Inflammatory macrophage treated with lipopolysaccharide for 1 hour (primary cell): ENCODE results near the gene C22orf15.
A peak's percentile ranks its signal among the peaks of the same experiment; 100 is the strongest.

Experiments used
- DNase-seq, 2 donors: peaks; one replicate each; pipeline ENCODE4 v3.0.0-alpha.2; 2020 to 2022

C22orf15 gene

DNA sequence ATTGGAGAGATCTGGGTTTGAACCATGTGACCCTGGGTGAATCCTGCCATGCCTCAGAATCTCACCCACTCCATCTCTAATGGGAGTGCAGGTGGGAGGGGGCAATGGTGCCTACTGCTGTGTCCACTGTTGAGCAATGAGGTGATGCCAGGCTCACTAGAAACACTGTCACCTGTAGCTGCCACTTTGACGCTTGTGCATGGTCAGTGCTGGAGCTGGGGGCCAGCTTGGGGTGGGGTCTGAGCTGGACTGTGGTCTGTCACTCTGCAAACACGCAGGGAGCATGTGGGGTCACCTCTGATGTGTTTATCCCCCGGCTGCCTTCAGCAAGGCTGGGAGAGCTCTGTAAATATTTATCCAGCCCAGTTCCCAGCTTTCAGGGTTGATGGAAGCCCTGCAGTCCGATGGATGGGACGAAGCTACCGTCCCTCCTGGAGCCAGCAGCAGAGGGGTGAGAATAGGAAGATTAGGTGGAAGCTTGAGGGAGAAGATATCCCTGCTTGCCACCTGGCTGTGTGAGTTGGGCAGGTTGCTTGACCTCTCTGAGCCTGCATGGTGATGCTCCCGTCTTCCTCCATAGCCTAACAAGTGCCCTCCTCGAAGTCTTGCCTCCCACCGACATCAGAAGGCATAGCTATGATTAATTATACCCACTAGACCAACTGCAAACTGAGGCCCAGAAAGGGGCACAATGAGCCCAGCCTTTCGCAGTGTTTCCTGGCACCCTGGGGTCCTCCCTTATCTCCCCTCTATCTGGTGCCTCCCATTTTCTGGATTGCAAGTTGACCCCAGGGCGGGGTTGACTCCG, 11.5 kb downstream of the C22orf15 start:
- DNase-seq, result no peak

DNA sequence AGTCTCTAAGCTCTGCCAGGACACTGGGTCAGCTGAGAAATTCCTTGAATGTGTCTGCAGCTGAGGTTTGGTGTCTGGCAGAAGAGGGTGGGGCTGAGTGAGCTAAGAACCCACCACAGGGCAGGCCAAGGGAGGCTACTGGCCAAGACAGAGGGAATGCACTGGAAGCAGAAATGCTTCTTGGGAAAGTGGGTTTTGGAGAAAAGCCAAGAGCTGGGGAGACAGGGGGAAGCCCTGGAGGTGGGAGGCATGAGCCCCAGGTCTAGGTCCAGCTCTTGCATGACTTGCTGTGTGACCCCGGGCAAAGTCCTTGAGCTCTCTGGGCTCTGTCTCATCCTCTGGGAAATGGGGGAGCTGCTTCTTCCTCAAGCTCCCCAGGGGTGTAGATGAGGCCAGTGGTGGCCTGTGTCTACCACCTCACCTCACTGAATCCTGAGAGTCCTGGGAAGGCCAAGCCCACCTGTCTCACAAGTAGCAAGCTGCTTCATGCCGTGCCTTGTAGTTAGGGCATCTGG, 12.2 kb downstream of the C22orf15 start:
- DNase-seq, result no peak

DNA sequence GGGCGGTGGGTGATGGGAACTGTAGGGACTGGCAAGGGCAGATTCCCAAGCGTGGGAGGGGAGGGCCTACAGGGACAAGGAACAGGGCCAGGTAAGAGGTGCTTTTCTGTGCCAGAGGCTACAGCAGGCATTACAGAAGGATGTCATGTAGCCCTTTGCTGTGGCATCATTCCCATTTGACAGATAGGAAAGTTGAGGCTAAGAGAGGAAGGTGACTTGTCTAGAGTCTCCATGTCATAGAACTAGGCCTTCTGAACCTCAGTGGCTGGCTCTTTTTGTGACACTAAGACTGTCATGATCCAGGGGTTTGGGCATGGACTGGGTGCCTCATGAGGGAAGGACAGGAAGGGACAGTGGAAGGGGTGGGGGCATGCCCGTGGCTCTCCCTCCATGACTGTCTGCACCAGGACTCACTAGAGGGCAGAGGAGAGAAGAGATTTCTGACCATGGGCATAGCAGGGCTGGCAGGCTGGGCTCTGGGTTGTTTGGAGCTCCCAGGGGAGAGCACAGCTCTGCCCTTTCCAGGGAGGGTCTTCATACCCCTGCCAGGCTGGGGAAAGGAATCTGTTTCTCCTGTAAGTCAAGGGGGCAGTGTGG, 13.1 kb downstream of the C22orf15 start:
- no peak for DNase-seq

DNA sequence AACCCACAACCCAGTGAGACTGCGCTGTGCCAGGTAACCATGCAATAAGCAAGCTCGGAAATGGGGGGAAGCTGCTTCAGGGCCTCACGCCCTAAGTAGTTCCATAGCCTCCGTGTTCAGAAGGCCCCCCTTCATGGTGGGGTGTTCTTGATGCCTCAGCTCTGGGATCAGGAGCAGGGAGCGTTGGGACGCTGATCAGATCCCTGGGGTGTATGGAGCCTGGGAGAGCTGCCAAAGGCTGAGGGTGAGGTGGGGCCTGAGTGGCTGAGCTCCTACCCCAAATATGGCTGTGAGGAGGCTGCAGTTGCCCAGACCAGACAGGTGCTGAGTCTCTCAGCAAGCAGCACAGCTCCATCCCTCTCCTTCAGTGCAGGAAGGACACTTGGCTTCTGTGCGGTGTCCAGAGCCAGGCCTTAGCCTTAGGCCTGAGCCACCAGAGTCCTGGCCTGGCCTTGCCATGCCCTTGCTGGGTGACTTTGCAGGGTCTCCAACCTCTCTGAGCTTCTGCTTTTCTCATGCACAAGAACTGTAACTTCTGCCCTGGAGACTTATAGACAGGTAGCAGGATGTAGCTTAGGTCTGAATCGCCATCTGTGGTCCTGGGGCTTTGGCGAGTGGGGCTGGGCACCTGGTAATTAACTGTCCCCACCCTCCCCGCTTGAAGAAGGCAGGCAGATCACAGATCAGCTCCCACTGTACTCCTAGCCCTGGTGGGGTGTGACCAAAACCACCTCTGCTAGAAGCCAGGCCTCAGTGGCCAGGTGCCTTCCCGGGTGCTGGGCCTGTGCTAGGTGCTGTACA, 15.2 kb downstream of the C22orf15 start:
- DNase-seq, result no peak

DNA sequence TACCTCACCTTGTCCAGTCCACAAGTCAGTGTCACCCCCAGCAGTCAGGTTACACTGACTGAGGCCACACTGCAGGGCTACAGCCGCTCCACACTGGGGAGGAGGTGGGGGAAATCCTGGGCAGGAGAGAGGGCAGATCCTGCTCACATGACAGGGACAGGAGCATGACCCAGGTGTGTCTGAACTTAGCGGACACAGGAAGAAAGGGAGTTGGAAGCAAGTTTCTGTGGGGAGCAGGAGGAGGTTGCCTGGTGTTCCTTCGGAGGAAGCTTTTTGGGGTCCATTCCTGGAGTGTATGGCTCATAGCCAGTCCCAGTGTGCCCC, 15.7 kb downstream of the C22orf15 start:
- no peak for DNase-seq

DNA sequence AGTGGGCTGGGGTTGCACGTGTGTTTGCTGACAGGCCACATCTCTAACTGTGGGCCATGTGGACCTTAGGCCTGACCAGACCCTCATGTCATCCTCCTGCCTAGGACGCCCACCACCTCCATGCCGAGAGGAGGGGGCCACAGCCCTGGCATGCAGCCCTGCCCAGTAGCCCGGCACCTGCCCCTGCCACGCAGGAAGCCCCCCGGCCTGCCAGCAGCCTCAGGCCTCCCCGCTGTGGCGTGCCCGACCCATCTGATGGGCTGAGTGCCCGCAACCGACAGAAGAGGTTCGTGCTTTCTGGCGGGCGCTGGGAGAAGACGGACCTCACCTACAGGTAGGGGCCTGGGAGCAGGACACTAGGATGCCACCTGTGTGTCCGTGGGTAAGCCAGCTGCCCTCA, 16.3 kb downstream of the C22orf15 start:
- no peak for DNase-seq

DNA sequence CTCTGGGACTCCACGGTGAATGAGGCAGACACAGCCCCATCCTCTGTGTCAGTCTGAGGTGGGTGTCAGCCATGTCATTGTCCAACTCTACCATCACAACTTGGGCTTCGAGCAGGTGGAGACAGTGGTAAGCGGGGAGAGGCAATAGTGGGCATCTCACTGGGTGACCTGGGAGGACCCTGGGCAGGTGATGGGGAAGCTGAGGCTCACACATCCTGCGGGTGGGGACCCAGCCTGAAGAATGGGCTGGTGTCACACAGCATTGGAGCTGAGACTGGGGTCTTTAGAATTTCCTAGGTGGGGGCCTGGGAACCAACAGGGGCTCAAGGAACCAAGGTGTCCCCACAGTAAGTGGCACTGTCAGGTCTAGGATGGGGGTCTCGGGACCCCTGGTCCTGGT, 16.9 kb downstream of the C22orf15 start:
- no peak for DNase-seq

DNA sequence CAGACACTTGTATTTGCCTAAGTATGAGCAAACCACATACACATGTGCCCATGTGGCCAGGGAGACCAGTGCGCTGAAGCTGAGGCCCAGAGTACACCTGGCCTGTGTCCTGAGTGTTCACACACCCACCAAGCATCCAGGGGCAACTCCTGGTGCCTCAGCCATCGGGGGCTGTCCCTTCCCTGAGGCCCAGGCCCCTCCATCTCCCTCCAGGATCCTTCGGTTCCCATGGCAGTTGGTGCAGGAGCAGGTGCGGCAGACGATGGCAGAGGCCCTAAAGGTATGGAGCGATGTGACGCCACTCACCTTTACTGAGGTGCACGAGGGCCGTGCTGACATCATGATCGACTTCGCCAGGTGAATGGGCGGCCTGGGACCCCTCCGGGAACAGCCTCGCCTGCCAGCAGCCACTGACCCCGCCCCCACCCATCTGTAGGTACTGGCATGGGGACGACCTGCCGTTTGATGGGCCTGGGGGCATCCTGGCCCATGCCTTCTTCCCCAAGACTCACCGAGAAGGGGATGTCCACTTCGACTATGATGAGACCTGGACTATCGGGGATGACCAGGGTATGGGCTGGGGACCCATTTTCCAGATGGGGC, 17.5 kb downstream of the C22orf15 start:
- no peak for DNase-seq

DNA sequence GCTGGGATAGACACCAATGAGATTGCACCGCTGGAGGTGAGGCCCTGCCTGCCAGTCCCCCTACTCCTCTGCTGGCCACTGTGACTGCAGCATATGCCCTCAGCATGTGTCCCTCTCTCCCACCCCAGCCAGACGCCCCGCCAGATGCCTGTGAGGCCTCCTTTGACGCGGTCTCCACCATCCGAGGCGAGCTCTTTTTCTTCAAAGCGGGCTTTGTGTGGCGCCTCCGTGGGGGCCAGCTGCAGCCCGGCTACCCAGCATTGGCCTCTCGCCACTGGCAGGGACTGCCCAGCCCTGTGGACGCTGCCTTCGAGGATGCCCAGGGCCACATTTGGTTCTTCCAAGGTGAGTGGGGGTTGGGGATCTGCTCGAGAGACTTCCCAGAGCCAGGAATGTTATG, 18.3 kb downstream of the C22orf15 start:
- DNase-seq, result no peak

DNA sequence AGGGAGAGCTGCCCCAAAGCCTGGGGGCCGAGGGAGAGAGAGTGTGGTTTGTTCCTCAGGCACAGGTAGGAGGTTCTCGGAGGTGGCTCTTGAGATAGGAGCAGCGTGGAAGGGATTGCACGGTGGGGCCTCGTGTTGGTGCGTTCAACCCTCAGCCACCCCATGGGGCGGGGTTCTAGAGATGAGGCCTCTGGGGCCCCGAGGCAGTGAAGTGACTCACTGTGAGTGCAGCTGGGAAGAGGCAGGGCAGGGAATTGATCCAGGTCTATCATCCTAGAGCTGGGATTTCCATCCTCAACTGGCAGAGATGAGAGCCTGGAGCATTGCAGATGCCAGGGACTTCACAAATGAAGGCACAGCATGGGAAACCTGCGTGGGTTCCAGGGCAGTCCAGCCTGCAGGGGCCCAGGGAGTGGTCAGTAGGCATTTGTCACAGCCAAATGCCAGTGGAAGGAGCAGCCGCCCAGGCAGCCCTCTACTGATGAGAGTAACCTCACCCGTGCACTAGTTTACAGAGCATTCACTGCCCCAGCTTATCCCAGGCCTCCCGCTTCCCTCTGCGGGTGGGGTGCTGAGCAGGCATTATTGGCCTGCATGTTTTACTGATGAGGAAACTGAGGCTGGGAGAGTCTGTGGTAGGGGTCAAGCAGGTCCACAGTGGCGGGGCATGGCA, 18.9 kb downstream of the C22orf15 start:
- DNase-seq, result no peak

DNA sequence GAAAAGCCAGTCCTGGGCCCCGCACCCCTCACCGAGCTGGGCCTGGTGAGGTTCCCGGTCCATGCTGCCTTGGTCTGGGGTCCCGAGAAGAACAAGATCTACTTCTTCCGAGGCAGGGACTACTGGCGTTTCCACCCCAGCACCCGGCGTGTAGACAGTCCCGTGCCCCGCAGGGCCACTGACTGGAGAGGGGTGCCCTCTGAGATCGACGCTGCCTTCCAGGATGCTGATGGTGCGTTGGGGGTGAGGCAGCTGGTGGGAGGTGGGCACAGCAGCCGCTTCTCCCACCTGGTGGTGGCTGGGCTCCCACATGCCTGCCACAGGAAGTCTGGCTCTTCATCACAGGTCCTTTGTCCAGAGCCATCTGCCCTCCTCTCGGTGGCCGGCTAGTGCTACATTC, 19.5 kb downstream of the C22orf15 start:
- DNase-seq, result no peak

DNA sequence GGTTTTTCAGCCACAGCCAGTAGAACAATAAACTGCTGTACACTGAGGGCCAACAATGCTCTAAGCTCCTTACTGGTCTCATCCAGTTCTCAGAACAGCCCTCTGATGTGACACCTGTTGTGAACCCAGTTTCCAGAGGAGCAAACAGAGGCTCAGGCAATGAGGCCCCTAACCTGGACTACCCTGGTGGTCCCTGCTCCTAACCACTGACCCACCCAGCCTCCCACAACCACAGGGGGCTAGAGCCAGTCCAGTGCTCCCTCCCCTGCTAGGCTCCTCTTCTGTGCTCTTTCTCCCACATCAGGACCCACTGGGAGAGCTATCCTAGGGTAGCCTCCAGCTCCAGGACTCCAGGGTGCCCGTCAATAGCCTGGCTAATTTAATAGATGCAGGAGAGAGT, 19.9 kb downstream of the C22orf15 start:
- no peak for DNase-seq

DNA sequence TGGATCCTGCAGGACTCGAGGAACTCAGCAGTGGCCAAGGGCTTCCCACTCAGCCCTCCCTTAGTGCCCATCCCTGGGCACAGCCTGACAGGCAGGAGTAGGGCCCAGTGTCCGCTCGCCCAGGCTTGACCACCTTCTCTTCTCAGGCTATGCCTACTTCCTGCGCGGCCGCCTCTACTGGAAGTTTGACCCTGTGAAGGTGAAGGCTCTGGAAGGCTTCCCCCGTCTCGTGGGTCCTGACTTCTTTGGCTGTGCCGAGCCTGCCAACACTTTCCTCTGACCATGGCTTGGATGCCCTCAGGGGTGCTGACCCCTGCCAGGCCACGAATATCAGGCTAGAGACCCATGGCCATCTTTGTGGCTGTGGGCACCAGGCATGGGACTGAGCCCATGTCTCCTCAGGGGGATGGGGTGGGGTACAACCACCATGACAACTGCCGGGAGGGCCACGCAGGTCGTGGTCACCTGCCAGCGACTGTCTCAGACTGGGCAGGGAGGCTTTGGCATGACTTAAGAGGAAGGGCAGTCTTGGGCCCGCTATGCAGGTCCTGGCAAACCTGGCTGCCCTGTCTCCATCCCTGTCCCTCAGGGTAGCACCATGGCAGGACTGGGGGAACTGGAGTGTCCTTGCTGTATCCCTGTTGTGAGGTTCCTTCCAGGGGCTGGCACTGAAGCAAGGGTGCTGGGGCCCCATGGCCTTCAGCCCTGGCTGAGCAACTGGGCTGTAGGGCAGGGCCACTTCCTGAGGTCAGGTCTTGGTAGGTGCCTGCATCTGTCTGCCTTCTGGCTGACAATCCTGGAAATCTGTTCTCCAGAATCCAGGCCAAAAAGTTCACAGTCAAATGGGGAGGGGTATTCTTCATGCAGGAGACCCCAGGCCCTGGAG, 20.7 kb downstream of the C22orf15 start:
- DNase-seq, result no peak

DNA sequence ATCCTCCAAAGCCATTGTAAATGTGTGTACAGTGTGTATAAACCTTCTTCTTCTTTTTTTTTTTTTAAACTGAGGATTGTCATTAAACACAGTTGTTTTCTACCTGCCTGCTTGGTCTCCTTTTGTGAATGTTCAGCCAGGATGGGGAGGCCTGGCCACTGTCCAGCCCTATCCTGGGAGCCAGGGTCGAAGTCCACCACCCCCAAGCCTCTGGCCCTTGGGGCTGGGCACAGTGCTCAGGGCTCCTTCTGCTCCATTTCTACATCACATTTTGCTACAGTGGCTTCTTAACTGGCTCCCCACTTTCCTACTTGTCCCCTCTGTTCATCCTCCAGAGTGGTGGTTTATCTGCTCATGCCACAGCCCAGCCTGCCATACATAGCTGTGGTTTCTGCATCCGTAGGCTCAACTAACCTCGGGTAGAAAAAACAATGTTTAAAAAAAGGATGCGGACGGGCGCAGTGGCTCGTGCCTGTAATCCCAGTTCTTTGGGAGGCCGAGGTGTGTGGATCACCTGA, 21.5 kb downstream of the C22orf15 start:
- no peak for DNase-seq

DNA sequence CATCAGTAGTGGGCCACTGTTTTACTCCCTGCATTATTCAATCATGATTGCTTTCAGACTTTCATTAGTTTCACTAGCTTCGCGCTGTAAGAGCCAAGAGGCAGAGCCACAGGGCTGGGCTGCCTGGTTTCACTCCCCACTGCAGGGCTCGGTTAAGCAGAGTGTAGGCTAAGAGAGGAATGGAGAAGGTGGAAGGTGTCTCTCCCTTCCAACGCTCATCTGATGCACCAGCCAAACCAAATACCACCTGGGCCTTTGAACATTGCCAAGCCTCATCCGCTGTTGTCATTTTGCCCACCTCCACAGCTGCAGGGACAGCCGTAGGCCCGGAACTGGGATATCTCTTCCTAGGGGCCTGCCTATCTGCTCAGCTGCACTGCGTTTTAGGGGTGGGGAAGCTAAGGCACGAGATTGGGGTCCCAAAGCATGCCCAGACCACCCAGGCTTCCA, 23.5 kb downstream of the C22orf15 start:
- DNase-seq, result no peak

DNA sequence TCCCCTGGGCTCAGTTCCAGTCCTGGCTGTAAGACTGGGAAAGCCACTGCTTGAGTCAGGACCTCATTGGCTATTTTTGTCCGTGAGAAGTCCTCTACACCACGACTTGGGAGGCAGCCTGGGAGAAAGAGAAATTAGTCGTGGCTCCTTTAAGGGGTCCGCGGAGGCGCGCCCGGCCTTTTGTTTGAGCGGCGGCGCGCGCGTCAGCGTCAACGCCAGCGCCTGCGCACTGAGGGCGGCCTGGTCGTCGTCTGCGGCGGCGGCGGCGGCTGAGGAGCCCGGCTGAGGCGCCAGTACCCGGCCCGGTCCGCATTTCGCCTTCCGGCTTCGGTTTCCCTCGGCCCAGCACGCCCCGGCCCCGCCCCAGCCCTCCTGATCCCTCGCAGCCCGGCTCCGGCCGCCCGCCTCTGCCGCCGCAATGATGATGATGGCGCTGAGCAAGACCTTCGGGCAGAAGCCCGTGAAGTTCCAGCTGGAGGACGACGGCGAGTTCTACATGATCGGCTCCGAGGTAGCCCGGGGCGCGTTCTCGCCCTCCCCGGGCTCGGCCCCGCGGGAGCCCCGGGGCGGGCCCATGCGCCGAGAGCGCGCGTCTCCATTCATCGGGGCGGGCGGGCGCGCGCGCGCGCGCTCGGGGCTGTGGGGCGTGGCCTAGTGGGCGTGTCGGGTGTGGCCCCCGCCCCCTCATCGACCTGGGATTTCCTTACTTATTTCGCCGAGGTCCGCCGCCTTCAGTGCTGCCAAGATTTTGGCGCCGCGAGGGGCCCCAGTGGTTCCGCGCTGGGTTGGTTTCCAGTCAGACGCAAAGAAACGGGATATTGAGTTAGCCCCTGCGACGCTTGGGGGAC, 24.2 kb downstream of the C22orf15 start, which contains the start of gene SMARCB1:
Gene SMARCB1 (plus strand): TSS at position 215 of the 848 bp plus-strand sequence. CDS start 204 bp downstream, at position 419.
- peak; percentile 84 to 97 for DNase-seq

DNA sequence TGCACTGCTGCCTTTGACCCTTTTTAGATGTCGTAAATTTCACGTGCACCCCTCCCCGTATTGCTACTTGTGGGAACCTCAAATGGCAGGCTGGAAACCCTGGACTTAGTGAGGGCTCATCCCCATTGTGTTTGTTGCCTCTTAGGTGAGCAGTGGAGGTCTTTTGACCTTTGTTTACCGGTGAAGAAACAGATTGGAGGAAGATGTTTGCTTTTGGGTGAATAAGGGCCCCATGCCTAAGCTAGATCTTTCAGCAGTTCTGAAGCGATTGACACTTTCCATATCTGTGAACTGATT, 24.8 kb downstream of the C22orf15 start:
- no peak for DNase-seq

DNA sequence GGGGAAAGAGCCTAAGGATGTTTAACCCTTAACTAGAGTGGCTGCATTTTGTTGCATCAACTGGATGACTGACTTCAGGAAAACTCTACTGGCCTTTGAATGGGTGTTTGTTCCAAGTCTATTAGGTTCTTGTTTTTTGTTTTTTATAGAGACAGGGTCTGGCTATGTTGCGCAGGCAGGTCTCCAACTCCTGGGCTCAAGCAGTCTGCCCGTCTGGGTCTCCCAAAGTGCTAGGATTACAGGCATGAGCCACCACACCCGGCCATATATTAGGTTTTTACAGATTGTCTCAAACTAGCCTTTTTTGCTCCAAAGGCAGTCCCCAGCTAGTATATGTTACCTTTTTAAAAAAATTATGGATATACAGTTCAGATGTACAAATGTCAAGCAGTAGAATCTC, 25.1 kb downstream of the C22orf15 start:
- no peak for DNase-seq

DNA sequence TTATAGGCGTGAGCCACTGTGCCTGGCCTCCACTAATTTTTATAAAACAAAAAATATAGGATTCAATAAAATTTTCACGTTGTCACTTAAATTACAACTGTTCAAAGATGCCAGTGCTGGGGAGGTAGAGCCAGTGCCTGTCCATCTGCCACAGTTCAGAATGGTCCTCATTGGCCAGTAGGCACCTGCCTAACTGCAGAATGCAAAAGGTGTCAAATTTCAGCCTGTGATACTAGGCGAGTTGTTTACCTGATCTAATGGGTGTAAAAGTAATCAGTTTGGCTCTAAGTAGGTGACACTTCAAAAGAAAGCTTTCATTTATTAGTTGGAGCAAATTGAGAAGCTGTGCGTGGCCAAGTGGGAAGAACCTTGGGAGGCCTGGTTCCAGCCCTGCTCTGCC, 26.3 kb downstream of the C22orf15 start:
- DNase-seq, result no peak

DNA sequence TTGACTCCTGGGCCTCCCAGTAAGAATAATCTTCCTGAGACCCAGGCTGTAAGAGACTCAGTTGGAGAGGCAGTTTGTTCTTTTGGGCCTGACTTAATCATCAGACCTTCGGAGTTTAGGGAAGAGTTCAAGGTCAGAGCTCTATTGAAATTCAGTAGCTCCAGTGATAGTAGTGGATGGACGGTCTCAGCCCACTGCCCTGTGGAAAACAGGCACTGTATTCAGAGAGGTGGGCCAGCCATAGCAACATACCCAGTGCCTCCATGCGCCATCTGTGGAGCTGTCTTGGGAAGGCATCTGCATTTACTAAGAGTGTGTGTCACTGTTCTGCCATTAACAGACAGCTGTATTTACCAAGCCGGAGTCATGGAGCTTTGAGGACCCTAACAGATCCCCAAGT, 26.8 kb downstream of the C22orf15 start:
- no peak for DNase-seq
